Anterior cingulate cortex (tissue), 58 donors: ENCODE measurements around the gene PLEKHA5.
"Not testable (repeated sequence)": the region's sequence is repeated elsewhere in the genome, so short reads cannot be mapped to it uniquely, and the experiment has no call there.

Experiments
- DNase-seq, 58 donors: peaks; one replicate each; lab custom pipeline; 2025; lab: John Stamatoyannopoulos, UW

Gene PLEKHA5

GRCh38 chr12:19166956-19167355 is 37.4 kb downstream of the PLEKHA5 start:
- no peak for DNase-seq

- no peak for DNase-seq
Measured at GRCh38 chr12:19167708-19168107, 38.2 kb downstream of the PLEKHA5 start.

- no peak for DNase-seq
Measured at GRCh38 chr12:19168644-19169043, 39.1 kb downstream of the PLEKHA5 start.

- no peak for DNase-seq
Measured at GRCh38 chr12:19169222-19169621, 39.7 kb downstream of the PLEKHA5 start.

- not testable (repeated sequence) for DNase-seq
Measured at GRCh38 chr12:19170286-19170685, 40.8 kb downstream of the PLEKHA5 start.

GRCh38 chr12:19171731-19172130 is 42.2 kb downstream of the PLEKHA5 start:
- DNase-seq, result no peak

- no peak for DNase-seq
Measured at GRCh38 chr12:19177754-19178153, 48.2 kb downstream of the PLEKHA5 start.

GRCh38 chr12:19179986-19180385 is 50.5 kb downstream of the PLEKHA5 start:
- no peak for DNase-seq

GRCh38 chr12:19181666-19182426 is 52.3 kb downstream of the PLEKHA5 start:
- peak in 2 of 58 donors; percentile 18 to 30 for DNase-seq

- DNase-seq, result no peak
Measured at GRCh38 chr12:19183121-19183838, 53.7 kb downstream of the PLEKHA5 start.

GRCh38 chr12:19185262-19185929 is 55.9 kb downstream of the PLEKHA5 start:
- DNase-seq, result no peak

GRCh38 chr12:19186722-19187661 is 57.5 kb downstream of the PLEKHA5 start:
- DNase-seq, result peak in 1 of 58 donors; percentile 37

GRCh38 chr12:19189522-19189921 is 60.0 kb downstream of the PLEKHA5 start:
- no peak for DNase-seq

- peak in 2 of 58 donors; percentile 40 to 63 for DNase-seq
Measured at GRCh38 chr12:19190292-19191031, 60.9 kb downstream of the PLEKHA5 start.

GRCh38 chr12:19191089-19191488 is 61.6 kb downstream of the PLEKHA5 start:
- no peak for DNase-seq

- no peak for DNase-seq
Measured at GRCh38 chr12:19191563-19191962, 62.0 kb downstream of the PLEKHA5 start.

GRCh38 chr12:19192710-19193109 is 63.2 kb downstream of the PLEKHA5 start:
- DNase-seq, result no peak

GRCh38 chr12:19194963-19195362 is 65.4 kb downstream of the PLEKHA5 start:
- DNase-seq, result no peak

- DNase-seq, result no peak
Measured at GRCh38 chr12:19196959-19197630, 67.6 kb downstream of the PLEKHA5 start.
